A673 (cell line): ENCODE data around the gene ZNF273.

Experiments used
- CTCF ChIP-seq: fragments of 300-800, 200-600 bp; sonication (generic); conservative IDR thresholded peaks from 2 replicates; pipeline ENCODE4 v1.5.1; 2017; ENCODE audit warnings: low read depth, mild to moderate bottlenecking, antibody characterized with exemption, low read length, moderate library complexity, mixed read lengths
- EZH2 ChIP-seq: fragments of 200-600 bp; sonication (generic); IDR thresholded peaks from 2 replicates; pipeline ENCODE4 v1.6.1; 2017; ENCODE audit warnings: borderline replicate concordance, low read depth, mild to moderate bottlenecking, mixed read lengths, antibody characterized with exemption, low read length; ENCODE audit not compliant: poor library complexity, severe bottlenecking

GRCh38 chr7:64879800-64880199 is 23.3 kb upstream of the ZNF273 start:
- TF ChIP-seq CTCF, result no peak
- no peak for TF ChIP-seq EZH2
